ENCODE measurements around the gene PRMT2. TPM values are rescaled to one million over a fixed set of nuclear protein-coding genes. Genes with fewer than 3 reads are reported as not detected.

Gene PRMT2
- total and polyA plus RNA-seq, 7 donors = 68.0 to 128 (median 96.1) TPM

DNA sequence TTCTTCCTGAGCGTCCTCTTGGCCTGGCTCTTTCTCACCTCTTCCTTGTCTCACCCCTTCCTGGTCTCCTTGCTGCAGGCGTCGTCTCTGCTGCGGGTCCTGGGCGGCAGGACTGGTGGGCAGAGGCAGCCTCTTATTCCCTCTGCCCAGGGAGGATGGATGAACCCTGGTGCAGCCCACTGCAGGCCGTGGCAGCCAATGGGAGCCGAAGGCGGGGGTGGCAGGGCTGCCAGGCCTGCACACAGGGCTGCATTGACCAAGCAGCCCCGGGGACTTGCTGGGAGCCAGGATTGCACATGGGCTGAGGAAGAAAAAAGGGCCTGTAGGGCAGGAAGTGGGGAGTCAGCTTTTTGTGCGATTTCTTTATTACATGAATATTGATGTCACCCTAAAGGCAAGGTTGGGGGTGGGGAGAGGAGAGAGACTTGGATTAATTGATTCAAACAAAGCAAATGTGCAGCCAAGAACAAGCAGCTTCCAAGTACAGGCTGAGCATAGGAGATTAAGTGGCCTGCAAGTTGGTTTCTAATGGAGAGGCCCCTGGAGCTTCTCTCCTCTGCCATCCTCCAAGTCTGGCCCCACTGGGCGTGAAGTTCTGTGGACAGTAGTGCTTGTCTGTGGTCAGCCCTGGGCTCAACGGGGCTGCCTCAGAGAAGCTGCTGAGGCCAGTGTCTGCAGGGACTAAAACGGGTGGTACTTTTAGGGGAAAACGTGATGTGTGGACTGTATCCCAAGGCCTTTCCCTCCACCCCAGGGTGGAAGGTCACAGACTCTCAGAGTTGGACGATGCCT is 30.3 kb upstream of the PRMT2 start, which contains the start of gene S100B:
Gene S100B (minus strand): TSS at position 108 of the 792 bp plus-strand sequence. CDS start 2,667 bp downstream, outside the sequence.
- no peaks in the 10 kb centered on the region for H3K36me3 ChIP-seq
- TF ChIP-seq POLR2A (IDR thresholded peaks at IDR 0.05) (peak; percentile 23 to 41), EP300 (IDR thresholded peaks at IDR 0.05) (no peak), POLR2AphosphoS5 (IDR thresholded peaks at IDR 0.05) (peak; percentile 61 to 93 (median 78))
- WGBS, 2 donors = 69 to 77% methylated on average over 15 of the region's 15 CpGs
- H3K9me3 ChIP-seq = no peaks in the 10 kb centered on the region
- intact Hi-C loops (cut with DNase I) = no loop called here
- H3K27me3 ChIP-seq = peaks cover 0 to under 1% (median 0%) of the 10 kb centered on the region in 3 donors
- peak; percentile 73 for DNase-seq
- peak within 1 kb of the TSS; percentile 1 to 31 (median 24) for H3K4me3 ChIP-seq
- H3K4me1 ChIP-seq = peaks cover 0 to 6% (median 0%) of the 10 kb centered on the region in 4 donors
- H3K27ac ChIP-seq = peak within 1 kb of the TSS; percentile 25 to 64 (median 41)

DNA sequence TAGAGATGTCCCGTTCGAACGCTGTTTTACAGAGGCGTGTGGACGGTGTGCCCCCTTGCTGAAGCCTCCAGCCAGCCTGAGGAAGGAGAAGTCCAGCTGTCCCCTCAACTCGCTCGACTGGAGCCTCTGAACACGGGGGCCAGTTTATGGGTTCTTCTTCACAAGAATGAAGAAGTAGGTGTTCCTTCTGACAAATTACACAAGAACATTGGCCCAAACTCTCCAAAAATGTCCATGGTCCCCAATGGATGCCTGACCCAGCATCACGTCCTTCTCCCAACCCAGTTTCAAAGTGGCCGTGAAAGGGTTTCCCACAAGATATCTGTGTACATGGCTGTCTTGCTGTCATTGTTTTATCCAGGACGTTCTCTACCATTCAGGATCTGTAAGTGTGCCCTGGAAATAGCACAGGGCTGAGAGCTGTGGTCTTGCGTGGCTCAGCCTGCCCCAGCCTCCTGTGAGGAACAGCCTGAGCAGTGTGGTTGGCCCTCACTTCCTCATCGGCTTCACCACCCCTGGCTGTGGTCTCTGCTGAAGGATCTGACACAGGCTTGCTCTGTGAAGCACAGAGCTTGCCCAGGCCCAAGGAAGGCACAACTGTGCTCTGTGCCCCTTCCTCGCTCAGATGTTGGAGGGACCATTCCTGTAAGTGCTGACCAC is 29.6 kb upstream of the PRMT2 start:
- intact Hi-C loops (cut with DNase I) = no loop called here
- Histone ChIP-seq H3K27ac (peak overlapping the region; percentile 25 to 64 (median 38)), H3K4me1 (peaks cover 0 to 6% (median 0%) of the 10 kb centered on the region in 4 donors), H3K4me3 (no peak overlapping the region), H3K27me3 (peaks cover 0 to 4% (median 0%) of the 10 kb centered on the region in 3 donors), H3K9me3 (peaks cover 0 to 4% (median 2%) of the 10 kb centered on the region in 4 donors), H3K36me3 (no peaks in the 10 kb centered on the region)
- 72 to 76% methylated on average over 14 of the region's 14 CpGs for WGBS, 2 donors
- TF ChIP-seq EP300 (IDR thresholded peaks at IDR 0.05) (no peak), POLR2AphosphoS5 (IDR thresholded peaks at IDR 0.05) (no peak), POLR2A (IDR thresholded peaks at IDR 0.05) (no peak)
- TF ChIP-seq, protein P1, sequence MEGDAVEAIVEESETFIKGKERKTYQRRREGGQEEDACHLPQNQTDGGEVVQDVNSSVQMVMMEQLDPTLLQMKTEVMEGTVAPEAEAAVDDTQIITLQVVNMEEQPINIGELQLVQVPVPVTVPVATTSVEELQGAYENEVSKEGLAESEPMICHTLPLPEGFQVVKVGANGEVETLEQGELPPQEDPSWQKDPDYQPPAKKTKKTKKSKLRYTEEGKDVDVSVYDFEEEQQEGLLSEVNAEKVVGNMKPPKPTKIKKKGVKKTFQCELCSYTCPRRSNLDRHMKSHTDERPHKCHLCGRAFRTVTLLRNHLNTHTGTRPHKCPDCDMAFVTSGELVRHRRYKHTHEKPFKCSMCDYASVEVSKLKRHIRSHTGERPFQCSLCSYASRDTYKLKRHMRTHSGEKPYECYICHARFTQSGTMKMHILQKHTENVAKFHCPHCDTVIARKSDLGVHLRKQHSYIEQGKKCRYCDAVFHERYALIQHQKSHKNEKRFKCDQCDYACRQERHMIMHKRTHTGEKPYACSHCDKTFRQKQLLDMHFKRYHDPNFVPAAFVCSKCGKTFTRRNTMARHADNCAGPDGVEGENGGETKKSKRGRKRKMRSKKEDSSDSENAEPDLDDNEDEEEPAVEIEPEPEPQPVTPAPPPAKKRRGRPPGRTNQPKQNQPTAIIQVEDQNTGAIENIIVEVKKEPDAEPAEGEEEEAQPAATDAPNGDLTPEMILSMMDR (IDR thresholded peaks at IDR 0.05) = no peak
- no peak for DNase-seq

DNA sequence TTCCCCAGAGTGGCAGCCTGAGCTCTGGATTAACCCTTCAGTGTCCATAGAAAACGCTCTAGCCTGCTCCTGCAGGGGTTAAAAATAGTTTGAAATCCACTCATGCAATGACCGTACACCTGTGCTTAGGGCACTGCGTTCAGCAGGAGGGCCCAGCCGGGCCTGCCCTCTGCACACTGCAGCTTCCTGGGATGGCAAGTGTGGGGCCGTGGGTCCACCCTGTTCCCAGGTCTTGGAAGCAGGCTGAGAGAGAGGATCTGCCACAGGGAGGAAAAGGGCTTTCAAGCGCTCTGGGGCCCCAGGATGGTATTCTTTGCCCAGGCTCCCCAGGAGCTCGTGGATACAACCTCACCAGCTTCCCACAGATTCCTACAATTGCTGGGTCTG is 29.1 kb upstream of the PRMT2 start:
- intact Hi-C loops (cut with DNase I) = no loop called here
- peaks cover 0 to 4% (median 0%) of the 10 kb centered on the region in 3 donors for H3K27me3 ChIP-seq
- no peak for DNase-seq
- H3K36me3 ChIP-seq = no peaks in the 10 kb centered on the region
- no peak overlapping the region for H3K4me3 ChIP-seq
- 60 to 73% methylated on average over 7 of the region's 7 CpGs for WGBS, 2 donors
- peak overlapping the region; percentile 25 to 64 (median 38) for H3K27ac ChIP-seq
- peaks cover 0 to 6% (median 0%) of the 10 kb centered on the region in 4 donors for H3K4me1 ChIP-seq
- H3K9me3 ChIP-seq = peaks cover 0 to 6% (median 2%) of the 10 kb centered on the region in 4 donors
- TF ChIP-seq POLR2A (IDR thresholded peaks at IDR 0.05) (no peak), EP300 (IDR thresholded peaks at IDR 0.05) (no peak), POLR2AphosphoS5 (IDR thresholded peaks at IDR 0.05) (no peak)
- TF ChIP-seq, protein P1 (IDR thresholded peaks at IDR 0.05) = no peak

DNA sequence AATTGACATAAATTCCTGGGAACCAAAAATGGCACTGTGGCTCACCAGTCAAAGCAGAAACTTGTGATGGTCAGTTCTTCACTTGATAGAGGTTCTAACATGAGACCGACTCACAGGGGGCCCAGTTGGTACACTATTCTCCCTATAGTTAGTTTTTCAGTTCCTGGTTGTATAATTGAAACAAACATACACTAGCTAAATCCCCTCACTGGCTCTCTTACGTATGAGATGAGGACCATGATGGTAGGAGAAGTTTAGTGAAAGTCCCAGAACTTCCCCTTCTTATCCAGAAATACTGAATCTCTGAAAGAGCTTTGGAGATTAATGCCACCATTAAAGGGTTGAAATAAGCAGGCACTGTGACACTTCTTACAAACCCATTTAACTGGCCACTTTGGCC is 27.8 kb upstream of the PRMT2 start:
- H3K27me3 ChIP-seq = peaks cover 0 to 4% (median 0%) of the 10 kb centered on the region in 3 donors
- H3K9me3 ChIP-seq = peaks cover 0 to 6% (median 2%) of the 10 kb centered on the region in 4 donors
- TF ChIP-seq, protein P1 (IDR thresholded peaks at IDR 0.05) = no peak
- TF ChIP-seq POLR2A (IDR thresholded peaks at IDR 0.05) (no peak), POLR2AphosphoS5 (IDR thresholded peaks at IDR 0.05) (no peak), EP300 (IDR thresholded peaks at IDR 0.05) (no peak)
- H3K36me3 ChIP-seq = no peaks in the 10 kb centered on the region
- peaks cover 0 to 6% (median 0%) of the 10 kb centered on the region in 4 donors for H3K4me1 ChIP-seq
- WGBS, 2 donors = 84 to 88% methylated on average over 2 of the region's 2 CpGs
- DNase-seq = no peak
- H3K4me3 ChIP-seq = no peak overlapping the region
- no peak overlapping the region for H3K27ac ChIP-seq
- intact Hi-C loops (cut with DNase I) = no loop called here

DNA sequence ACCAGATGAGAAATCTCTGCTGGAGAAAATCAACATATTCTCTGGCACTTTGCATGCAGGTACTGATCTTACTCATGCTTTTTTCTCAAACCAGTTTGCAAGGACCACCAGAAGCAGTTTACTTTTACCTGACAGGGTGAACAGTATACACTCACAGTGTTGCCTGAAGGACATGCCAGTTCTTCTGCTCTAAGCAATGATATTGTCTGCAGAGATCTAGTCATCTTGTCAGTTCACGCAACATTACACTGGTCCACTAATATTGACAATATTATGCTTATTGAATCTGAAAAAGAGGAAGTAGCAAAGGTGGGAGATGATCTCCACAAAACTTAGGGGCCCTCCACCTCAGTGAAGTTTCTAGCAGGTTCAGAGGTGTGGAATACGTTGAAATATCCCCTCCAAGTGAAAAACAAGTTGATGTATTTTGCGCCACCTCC is 26.8 kb upstream of the PRMT2 start:
- intact Hi-C loops (cut with DNase I) = no loop called here
- H3K9me3 ChIP-seq = peaks cover 0 to 6% (median 2%) of the 10 kb centered on the region in 4 donors
- DNase-seq = no peak
- H3K36me3 ChIP-seq = no peaks in the 10 kb centered on the region
- whole genome bisulfite sequencing, 2 donors = 72 to 82% methylated on average over 3 of the region's 3 CpGs
- TF ChIP-seq, protein P1 (IDR thresholded peaks at IDR 0.05) = no peak
- TF ChIP-seq EP300 (IDR thresholded peaks at IDR 0.05) (no peak), POLR2AphosphoS5 (IDR thresholded peaks at IDR 0.05) (no peak)
- no peak overlapping the region for H3K4me3 ChIP-seq
- peaks cover 0 to 6% (median 0%) of the 10 kb centered on the region in 4 donors for H3K4me1 ChIP-seq
- H3K27ac ChIP-seq = no peak overlapping the region
- H3K27me3 ChIP-seq = peaks cover 0 to 4% (median 0%) of the 10 kb centered on the region in 3 donors
